ENCODE results near the gene AADACL4. TPM values are rescaled to one million over a fixed set of nuclear protein-coding genes. Genes with fewer than 3 reads are reported as not detected.
"Not testable (repeated sequence)": the region's sequence is repeated elsewhere in the genome, so short reads cannot be mapped to it uniquely, and the experiment has no call there.

The AADACL4 gene
- total and polyA plus RNA-seq, 3 donors from 2014 or later = 0.66 TPM; not detected in 2

DNA sequence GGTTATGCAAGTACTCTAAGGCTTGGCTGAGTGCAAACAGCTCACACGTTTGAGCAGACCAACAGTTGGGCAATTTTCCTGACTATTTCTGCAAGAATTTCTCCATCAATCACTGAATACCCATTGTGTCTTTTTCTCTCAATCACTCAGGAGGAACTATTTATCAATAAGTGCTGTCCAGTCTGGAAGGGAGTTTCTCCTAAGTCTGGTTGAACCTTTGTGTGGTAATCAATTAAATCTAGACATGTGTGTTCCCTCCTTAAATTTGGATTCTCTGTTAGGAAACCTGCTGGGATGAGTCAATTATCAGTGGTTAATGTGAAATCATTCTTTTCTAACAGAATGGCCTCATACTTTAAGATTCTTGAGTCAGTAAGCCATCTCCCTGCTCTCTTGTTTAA lies 65.2 kb downstream of the AADACL4 start:
- no peak for DNase-seq
- 56 to 61% methylated on average over 1 of the region's 1 CpG for WGBS, 2 donors
- Histone ChIP-seq H3K36me3 (ENCODE audit: low read depth, missing control alignments) (no peaks in the 10 kb centered on the region), H3K27ac (no peak overlapping the region), H3K4me3 (no peak overlapping the region), H3K4me1 (no peaks in the 10 kb centered on the region), H3K9me3 (no peaks in the 10 kb centered on the region), H3K27me3 (no peaks in the 10 kb centered on the region)
- TF ChIP-seq CTCF (IDR thresholded peaks at IDR 0.05) (no peak), POLR2A (IDR thresholded peaks at IDR 0.05) (no peak)
- intact Hi-C loops (cut with DNase I; ENCODE audit: low total_unique reads) = no loop called here

GRCh38 chr1:12709696-12710095 lies 65.8 kb downstream of the AADACL4 start:
- intact Hi-C loops (cut with DNase I; ENCODE audit: low total_unique reads) = no loop called here
- no peaks in the 10 kb centered on the region for H3K9me3 ChIP-seq
- WGBS, 2 donors = 78 to 81% methylated on average over 3 of the region's 3 CpGs

GRCh38 chr1:12711536-12711935 lies 67.7 kb downstream of the AADACL4 start:
- no peak for DNase-seq
- no peaks in the 10 kb centered on the region for H3K4me1 ChIP-seq
- H3K27ac ChIP-seq = no peak overlapping the region
- H3K36me3 ChIP-seq (ENCODE audit: low read depth, missing control alignments) = no peaks in the 10 kb centered on the region
- H3K9me3 ChIP-seq = no peaks in the 10 kb centered on the region
- intact Hi-C loops (cut with DNase I; ENCODE audit: low total_unique reads) = no loop called here
- WGBS, 2 donors = 66 to 83% methylated on average over 3 of the region's 3 CpGs
- no peak overlapping the region for H3K4me3 ChIP-seq
- H3K27me3 ChIP-seq = no peaks in the 10 kb centered on the region
- TF ChIP-seq CTCF (IDR thresholded peaks at IDR 0.05) = no peak
- no peak for TF ChIP-seq POLR2A (IDR thresholded peaks at IDR 0.05)

More at GRCh38 chr1:12709696-12710095, 65.8 kb downstream of the AADACL4 start:
- TF ChIP-seq POLR2A (IDR thresholded peaks at IDR 0.05) (no peak), CTCF (IDR thresholded peaks at IDR 0.05) (no peak)
- H3K36me3 ChIP-seq (ENCODE audit: low read depth, missing control alignments) = no peaks in the 10 kb centered on the region
- H3K4me1 ChIP-seq = no peaks in the 10 kb centered on the region
- H3K27me3 ChIP-seq = no peaks in the 10 kb centered on the region
- H3K4me3 ChIP-seq = no peak overlapping the region
- no peak for DNase-seq
- no peak overlapping the region for H3K27ac ChIP-seq

- TF ChIP-seq POLR2A (IDR thresholded peaks at IDR 0.05) (no peak), CTCF (IDR thresholded peaks at IDR 0.05) (no peak)
- WGBS, 2 donors = 63 to 71% methylated on average over 1 of the region's 1 CpG
- Histone ChIP-seq H3K27me3 (no peaks in the 10 kb centered on the region), H3K4me1 (no peaks in the 10 kb centered on the region), H3K36me3 (ENCODE audit: low read depth, missing control alignments) (no peaks in the 10 kb centered on the region), H3K27ac (no peak overlapping the region), H3K4me3 (no peak overlapping the region), H3K9me3 (no peaks in the 10 kb centered on the region)
- no peak for DNase-seq
- intact Hi-C loops (cut with DNase I; ENCODE audit: low total_unique reads) = no loop called here
Observed at GRCh38 chr1:12712076-12712475, 68.2 kb downstream of the AADACL4 start.

- WGBS, 2 donors = 88 to 89% methylated on average over 8 of the region's 8 CpGs
- H3K4me3 ChIP-seq = no peak overlapping the region
- intact Hi-C loops (cut with DNase I; ENCODE audit: low total_unique reads) = no loop called here
Observed at GRCh38 chr1:12712929-12713328, 69.0 kb downstream of the AADACL4 start.

DNA sequence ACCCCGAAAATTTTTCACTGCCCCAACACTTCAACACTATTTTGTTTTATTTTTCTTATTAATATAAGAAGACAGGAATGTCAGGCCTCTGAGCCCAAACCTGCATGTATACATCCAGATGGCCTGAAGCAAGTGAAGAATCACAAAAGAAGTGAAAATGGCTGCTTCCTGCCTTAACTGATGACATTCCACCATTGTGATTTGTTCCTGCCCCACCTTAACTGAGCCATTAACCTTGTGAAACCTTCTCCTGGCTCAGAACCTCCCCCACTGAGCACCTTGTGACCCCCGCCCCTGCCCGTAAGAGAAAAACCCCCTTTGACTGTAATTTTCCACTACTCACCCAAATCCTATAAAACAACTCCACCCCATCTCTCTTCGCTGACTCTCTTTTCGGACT lies 69.8 kb downstream of the AADACL4 start:
- DNase-seq; H3K27me3 ChIP-seq; intact Hi-C loops (cut with DNase I; ENCODE audit: low total_unique reads); H3K27ac ChIP-seq; H3K9me3 ChIP-seq; H3K4me3 ChIP-seq; H3K4me1 ChIP-seq; H3K36me3 ChIP-seq (ENCODE audit: low read depth, missing control alignments): not testable (repeated sequence)
- 90 to 91% methylated on average over 5 of the region's 5 CpGs for WGBS, 2 donors

More at GRCh38 chr1:12712929-12713328, 69.0 kb downstream of the AADACL4 start:
- Histone ChIP-seq H3K27me3 (no peaks in the 10 kb centered on the region), H3K36me3 (ENCODE audit: low read depth, missing control alignments) (no peaks in the 10 kb centered on the region), H3K9me3 (no peaks in the 10 kb centered on the region), H3K4me1 (no peaks in the 10 kb centered on the region), H3K27ac (no peak overlapping the region)
- TF ChIP-seq POLR2A (IDR thresholded peaks at IDR 0.05) = no peak
- TF ChIP-seq CTCF (IDR thresholded peaks at IDR 0.05) = no peak
- DNase-seq = no peak
